Measurements from ENCODE around the gene STK32A.
"Not testable (repeated sequence)": the region's sequence is repeated elsewhere in the genome, so short reads cannot be mapped to it uniquely, and the experiment has no call there.

The STK32A gene

GRCh38 chr5:147361441-147362175 is 126.8 kb downstream of the STK32A start:
- no peak for TF ChIP-seq CTCF (IDR thresholded peaks at IDR 0.05; ENCODE audit: extremely low read depth, insufficient read depth, missing control alignments)
- in situ Hi-C loops (cut with MboI; ENCODE audit: low pct_unique_long_range_greater_than_20kb, low sequenced_read_pairs, unreplicated experiment) = no loop called here
- no peak for DNase-seq (ENCODE audit: low spot score)

- in situ Hi-C loops (cut with MboI; ENCODE audit: low pct_unique_long_range_greater_than_20kb, low sequenced_read_pairs, unreplicated experiment); DNase-seq (ENCODE audit: low spot score): not testable (repeated sequence)
These were observed 132.6 kb downstream of the STK32A start for GRCh38 chr5:147367381-147367780.

GRCh38 chr5:147369742-147370374 is 135.0 kb downstream of the STK32A start:
- no peak for DNase-seq (ENCODE audit: low spot score)
- in situ Hi-C loops (cut with MboI; ENCODE audit: low pct_unique_long_range_greater_than_20kb, low sequenced_read_pairs, unreplicated experiment) = no loop called here
- TF ChIP-seq CTCF (IDR thresholded peaks at IDR 0.05; ENCODE audit: extremely low read depth, insufficient read depth, missing control alignments) = peak; percentile 12

GRCh38 chr5:147371290-147371689 is 136.5 kb downstream of the STK32A start:
- DNase-seq (ENCODE audit: low spot score) = no peak
- in situ Hi-C loops (cut with MboI; ENCODE audit: low pct_unique_long_range_greater_than_20kb, low sequenced_read_pairs, unreplicated experiment) = no loop called here
- no peak for TF ChIP-seq CTCF (IDR thresholded peaks at IDR 0.05; ENCODE audit: extremely low read depth, insufficient read depth, missing control alignments)

- in situ Hi-C loops (cut with MboI; ENCODE audit: low pct_unique_long_range_greater_than_20kb, low sequenced_read_pairs, unreplicated experiment) = no loop called here
- TF ChIP-seq CTCF (IDR thresholded peaks at IDR 0.05; ENCODE audit: extremely low read depth, insufficient read depth, missing control alignments) = no peak
- DNase-seq (ENCODE audit: low spot score) = no peak
These were observed 137.4 kb downstream of the STK32A start for GRCh38 chr5:147372191-147372590.

GRCh38 chr5:147373328-147373727 is 138.5 kb downstream of the STK32A start:
- in situ Hi-C loops (cut with MboI; ENCODE audit: low pct_unique_long_range_greater_than_20kb, low sequenced_read_pairs, unreplicated experiment) = no loop called here
- TF ChIP-seq CTCF (IDR thresholded peaks at IDR 0.05; ENCODE audit: extremely low read depth, insufficient read depth, missing control alignments) = no peak
- no peak for DNase-seq (ENCODE audit: low spot score)

GRCh38 chr5:147375151-147375550 is 140.3 kb downstream of the STK32A start:
- in situ Hi-C loops (cut with MboI; ENCODE audit: low pct_unique_long_range_greater_than_20kb, low sequenced_read_pairs, unreplicated experiment) = no loop called here
- no peak for DNase-seq (ENCODE audit: low spot score)
- TF ChIP-seq CTCF (IDR thresholded peaks at IDR 0.05; ENCODE audit: extremely low read depth, insufficient read depth, missing control alignments) = no peak
